GM21619 (cell line): ENCODE measurements around the gene ANO1.

Source experiments
- ATAC-seq: cut with Tn5 transposase; IDR thresholded peaks from one replicate; pipeline ENCODE4 v1.9.1; 2021; ENCODE audit not compliant: unreplicated experiment

The ANO1 gene

DNA sequence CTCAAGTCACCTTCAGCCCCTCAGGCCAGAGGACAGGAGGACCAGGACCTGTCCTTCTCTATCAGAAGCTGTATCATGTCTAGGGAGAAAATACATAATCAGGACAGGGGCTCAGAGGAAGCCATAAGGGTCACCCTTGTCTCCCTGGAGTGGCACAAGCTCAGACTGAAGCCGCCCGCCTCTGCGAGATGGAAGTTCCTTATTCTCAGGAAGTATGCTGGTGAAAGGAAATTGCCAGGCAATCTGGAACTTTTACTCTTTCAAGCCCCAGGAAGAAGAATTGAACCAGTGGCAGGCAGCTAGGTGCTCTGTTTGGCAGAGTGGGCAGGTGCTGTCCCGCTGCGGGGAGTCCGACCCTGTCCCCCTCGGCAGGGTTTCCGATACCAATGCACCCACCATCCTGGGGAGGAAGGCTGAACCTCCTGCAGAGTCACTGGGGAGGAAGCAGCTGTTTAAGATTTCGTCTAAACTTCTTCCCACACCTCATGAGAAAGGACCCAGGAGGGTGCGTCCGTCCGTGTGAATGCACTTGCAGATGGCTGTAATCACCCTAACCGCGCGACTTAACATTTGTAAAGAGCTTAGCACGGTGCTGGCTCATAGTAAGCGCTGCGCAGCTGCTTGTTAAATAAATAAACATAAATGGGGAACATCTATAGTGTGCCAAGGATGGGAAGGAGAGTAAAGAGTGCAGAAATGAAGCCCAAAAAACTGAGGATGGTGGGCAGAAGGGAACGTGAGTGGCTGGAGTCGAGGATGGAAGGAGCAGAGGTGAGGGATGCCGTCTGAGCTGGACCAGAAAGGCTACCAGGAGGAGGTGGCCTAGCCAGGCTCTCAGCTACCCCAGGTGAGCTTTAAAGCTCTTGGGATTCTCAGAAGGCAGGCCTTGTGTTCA lies 5.0 kb upstream of the ANO1 start:
- ATAC-seq = no peak

DNA sequence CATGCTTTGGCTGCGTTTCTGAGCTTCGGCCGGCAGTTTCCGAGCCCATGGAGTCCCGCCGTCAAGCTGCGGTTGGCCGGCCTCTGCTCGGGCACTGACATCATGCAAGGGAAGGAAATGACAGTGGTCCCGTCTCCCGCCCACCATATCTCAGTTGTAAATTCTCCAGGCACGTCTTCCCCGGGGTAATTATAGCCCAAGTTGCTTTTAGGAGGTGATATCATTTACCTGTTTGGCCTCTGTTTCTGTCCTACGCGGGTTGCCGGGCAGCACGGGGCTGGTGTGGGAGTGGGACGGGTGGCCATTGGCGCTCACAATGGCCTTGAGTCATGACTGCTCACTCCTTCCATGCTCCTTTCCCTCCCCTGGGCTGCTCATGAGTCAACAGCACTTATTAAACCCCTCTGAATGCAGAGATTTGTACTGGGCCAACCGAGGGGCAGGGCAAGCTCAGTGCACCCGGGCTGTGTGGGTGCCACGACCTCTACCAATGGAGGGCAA lies 4.2 kb upstream of the ANO1 start:
- ATAC-seq = no peak

DNA sequence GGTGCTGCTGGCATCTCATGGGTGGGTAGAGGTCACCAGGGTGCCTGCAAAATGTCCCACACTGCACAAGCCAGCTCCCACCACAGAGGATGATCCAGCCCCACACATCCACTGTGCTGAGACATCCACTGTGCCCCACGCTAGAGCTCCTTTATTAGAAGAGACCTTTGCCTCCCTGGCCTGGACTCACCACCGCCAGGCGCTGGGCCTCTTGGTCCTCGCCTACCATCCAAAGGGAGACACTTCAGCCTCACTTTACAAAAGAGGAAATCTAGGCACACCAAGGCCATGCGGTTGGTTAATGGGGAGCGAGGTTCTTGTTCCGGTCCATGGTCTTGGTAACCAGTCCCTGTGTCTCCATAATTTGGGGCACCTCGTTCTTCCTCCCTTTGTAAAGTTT lies 3.4 kb upstream of the ANO1 start:
- ATAC-seq = no peak

DNA sequence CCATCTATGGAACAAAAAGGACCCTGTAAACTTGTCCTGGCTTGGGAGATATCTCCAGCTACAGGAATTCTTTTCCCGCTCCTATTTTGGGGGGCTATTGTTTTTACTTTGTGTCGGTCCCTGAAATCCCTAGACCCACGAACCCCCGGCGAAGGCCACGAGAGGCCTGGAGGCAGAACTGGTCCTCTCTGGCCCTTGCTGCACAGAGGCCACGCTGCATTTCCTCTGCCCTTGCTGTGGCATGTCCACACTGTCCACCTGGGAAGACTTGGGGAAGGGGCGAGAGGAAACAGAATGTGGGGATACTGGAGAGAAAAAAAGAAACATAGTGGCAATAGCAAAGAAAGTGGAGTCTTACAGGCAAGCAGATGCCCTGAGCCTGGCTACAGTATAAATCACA lies 2.3 kb upstream of the ANO1 start:
- no peak for ATAC-seq

DNA sequence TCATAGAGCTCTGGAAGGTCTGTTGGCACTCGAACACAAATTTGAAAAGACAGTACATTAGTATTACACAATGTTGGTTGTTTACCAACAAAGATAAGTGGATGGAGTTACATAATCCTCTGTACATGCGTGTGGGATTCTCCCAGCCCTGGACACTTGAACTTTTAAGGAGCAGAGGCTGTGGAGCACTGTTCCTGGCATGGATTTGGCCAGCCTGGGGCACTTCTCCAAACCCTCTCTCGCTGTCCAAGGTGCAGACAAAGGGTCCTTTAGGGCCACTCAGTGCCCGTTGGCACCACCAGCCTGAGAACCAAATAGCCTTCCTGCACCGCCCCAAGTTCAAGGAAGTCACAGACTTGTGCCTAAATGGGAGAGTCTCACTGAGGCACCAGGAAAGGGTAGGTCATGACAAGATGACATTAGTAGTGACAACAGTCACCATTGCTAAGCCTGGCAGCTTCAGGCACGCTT lies 1.6 kb upstream of the ANO1 start:
- no peak for ATAC-seq

DNA sequence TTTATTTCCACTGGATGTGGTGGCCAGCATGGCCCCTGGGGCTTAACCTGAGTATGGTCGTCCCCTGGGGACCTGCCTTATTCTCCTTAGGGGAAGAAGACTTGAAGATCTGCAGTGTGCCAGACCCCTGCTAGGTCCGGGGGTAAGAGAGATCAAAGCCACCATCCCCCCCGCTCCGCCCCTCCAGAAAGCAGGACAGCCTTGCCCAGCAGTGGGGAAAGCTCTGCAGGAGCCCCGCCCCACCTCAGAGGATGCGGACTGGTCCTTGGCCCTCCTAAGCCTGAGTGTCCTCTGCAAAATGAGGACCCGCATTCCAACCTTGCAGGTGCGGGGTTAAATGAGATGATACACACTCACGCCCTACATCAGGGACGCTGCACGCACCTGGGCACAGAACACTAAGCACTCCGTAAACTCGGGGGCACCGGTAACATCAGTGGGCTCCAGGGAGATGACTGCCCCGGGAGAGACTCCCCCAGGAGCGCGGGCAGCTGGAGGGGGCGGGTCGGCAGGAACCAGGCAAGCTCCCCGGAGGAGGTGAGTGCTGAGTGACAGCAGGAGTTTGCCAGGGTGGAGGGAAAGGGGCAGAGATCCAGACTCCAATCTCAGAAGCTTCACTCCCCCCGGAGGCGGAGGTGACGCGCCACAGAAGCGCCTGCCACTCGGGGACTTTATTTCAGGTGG lies 564 bp upstream of the ANO1 start:
- no peak for ATAC-seq

DNA sequence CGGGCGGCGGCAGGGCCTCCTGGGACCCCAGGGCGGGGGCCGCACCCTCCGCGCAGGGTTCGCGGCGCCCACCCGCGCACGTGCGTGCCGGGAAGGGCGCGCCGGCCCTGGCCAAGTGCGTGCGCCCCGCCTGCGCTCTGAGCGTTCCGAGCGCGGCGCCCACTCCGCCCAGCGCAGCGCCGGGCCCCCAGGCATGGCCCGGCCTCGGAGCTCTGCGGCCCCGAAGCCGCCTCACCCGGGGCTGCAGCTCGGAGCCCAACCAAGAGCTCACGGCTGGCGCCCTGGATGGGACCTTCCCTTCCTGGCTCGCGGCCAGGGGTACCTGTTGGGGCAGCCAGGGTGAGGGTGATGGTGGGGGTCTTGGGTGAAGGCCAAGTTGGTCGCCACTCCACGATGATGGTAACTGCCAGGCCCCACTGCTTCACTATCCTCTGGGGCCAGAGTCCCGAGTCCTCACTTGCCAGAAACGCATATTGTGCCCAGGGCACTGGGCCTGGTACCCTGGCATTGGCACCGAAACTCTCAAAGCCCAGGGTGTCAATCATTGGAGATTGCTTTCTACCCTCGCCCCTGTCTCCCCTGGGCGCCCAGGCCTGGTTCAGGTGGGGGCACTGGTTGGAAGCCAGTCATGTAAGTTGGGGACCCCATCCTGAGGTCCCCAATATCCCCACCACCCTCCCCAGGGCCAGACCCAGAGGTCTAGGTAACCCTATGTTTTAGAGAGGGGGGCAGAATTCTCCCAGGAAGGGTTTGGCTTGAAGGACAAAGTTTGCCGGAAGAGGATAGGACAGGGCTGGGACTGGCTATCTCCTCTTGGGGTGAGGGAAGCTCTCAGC lies 882 bp downstream of the ANO1 start:
- ATAC-seq = no peak

DNA sequence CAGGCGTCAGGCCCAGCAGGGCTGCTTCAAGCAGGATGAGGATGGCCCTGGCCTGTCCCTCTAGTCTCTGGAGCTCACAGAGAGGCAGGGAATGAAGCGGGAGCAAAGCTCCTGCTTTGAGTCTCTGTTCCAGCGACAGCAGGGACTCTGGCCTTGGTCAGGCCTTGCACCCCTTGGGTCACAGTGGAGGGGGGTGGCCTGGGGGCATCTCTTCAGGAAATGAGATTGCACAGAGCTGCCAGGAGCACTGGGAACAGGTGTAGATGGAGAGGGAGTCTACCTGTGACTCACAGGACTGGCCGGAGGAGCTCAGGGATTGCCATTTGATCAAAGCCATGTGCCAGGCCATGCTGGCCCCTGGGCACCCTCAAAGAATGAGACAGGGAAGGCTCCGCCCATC lies 1.6 kb downstream of the ANO1 start:
- ATAC-seq = no peak

DNA sequence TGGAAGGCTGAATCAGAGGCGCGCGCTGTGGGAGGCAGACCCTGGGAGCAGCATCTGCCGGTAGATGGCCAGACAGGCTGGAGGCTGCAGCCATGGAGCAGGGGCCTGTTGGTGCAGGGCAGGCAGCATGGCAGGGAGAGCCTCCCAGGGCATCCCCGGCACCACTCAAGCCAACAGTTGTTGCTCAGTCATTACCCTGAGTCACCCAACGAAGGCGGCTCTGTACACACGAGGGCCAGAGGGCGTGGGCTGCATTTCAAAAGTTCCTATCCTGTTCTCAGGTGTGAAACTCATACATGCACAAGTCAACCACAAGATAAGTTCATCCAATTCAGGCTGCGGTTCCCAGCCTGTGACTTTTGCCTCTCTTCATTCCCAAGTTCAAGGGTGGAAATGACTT lies 2.6 kb downstream of the ANO1 start:
- no peak for ATAC-seq

DNA sequence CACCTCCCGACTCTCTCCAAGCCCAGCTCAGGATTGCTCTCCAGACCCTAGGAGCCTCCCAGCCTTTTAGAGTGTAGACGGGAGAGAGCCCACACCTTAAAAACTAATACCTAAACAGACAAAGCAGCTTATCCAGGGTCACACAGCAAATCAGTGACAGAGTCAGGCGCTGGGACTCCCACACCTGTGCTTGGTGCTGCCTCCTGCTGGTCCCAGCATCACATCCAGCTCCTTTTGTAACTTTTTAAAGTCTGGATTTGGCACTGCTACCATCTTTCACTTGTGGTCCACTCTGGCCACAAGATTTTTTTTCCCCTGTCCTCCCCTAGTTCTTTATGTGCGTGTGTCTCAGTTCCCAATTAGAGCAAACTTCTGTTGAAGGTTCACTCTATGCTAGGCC lies 4.7 kb downstream of the ANO1 start:
- no peak for ATAC-seq

DNA sequence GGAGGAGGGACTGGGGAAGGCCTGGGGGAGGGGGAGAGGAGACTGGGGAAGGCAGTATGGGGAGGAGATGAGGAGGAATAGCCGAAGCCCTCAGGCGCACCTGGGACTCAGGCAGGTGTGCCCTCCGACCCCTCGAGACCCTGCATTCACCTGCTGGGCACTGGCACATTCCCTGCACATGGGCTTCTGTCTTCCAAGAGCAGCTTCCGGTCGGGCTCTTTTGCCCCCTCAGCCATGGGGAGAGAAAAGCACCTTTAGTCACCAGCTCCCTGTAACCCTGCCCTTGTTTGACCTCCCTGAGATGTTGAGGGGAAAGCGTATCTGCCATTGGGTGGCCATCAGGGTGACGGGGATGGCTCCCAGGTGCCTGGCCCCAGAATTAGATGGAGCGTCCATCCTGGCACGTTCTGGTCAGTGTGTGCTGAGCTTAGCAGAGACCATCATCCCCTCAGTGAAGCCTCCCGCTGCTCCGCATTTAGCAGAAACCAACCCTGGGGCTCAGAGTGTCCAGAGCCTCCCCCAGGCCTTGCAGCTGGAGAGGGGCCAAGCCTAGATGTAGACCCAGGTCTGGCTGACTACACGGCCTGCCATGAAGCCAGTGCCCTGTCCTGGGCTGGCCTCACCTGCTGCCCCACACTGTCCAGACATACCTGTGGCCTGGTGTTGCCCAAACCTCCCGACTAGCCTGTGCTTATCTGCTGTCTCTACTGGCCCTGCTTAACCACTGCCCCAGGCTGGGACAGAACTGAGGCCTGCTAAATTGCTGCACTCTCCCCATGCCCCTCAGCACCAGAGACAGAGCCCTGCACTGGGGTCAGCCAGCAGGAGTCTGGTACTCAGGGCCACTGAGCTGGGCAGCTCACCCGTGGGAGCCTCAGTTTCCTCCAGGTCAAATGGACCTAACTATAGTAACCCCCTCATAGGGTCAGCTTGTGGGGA lies 6.2 kb downstream of the ANO1 start:
- no peak for ATAC-seq

DNA sequence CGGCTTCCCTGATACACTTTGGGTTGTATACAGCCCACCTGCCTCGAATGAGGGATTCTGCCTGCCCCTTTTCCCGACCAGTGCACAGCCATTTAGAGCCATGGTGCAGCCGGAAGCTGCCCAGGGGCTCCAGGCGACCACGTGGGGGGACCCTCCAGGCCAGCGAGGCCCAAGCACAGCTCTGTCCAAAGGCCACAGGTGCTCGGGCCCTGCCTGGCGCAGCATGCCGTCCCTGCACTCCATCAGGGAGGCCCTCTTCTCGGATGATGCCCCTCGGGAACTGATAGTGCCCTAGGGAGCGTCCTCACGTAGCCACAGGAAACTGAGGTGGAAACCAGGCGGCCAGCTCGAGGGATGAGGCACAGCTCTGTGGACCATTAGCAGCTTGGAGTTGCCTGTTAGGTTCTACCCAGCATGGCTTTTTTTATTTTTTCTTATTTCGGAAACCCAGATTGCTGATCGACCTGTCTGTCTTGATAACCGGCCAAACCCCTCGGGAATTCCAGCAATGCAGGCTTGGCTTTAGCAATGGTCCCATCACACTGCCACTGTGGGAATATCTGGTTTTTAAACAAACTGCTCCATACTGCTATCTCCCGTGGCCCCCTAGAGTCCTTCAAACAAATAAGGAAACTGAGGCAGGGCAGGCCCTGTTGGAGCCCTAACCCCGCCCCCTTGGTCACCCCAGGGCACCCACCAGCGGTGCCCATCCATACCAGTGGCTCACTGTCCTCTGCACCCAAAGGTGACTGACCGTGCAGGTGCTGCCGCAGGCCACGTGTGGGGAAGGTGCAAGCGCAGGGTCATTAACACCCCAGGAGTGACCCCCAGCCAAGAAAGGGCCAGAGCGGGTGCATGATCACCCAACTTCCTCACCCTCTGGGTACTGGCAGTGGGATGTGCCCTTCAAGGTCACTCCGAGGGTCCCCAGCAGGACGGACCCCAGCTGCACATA lies 8.0 kb downstream of the ANO1 start:
- ATAC-seq = no peak

DNA sequence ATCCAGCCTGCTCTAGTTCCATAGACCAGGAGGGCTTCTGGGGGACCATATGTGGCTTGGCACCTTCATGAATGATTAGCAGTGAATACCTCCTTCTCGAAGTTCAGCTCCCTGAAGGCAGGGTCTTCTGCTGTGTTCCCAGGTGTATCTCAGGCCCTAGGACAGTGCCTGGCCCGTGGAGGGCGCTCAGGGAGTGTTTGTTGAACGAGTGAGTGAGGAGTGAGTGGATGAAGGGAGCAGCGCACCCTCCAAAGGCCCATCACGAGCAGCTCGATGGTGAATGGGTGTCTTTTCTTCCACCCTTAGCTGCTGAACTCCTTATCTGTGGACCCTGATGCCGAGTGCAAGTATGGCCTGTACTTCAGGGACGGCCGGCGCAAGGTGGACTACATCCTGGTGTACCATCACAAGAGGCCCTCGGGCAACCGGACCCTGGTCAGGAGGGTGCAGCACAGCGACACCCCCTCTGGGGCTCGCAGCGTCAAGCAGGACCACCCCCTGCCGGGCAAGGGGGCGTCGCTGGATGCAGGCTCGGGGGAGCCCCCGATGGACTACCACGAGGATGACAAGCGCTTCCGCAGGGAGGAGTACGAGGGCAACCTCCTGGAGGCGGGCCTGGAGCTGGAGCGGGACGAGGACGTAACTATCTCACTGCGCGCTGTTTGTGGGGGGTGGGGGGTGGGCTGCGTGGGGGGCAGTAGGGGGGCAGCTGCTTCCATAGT lies 9.5 kb downstream of the ANO1 start:
- no peak for ATAC-seq

DNA sequence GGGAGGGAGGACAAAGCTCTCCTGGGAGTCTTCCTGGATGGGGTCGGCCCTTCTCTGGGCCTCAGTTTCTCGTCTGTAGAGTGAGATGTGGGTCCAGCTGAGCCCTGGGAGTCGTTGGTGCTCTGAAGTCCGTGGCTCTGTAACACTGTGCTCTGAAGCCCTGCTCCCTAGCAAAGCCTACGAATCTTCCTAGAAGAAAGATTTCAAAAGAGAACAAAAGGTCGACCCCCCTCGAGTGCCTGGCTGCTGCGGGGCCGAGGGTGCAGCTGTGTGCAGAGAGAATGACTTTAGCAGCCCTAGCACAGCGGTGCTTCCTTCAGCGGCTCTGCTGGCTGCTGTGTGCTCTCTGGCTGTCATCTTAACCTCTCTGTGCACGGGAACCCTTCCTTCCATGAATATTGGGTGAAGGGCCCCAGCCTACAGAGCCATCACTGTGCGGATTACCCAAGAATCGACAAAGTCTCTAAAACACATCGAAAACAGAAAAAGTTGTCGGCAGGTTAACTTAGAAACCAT lies 10.7 kb downstream of the ANO1 start:
- ATAC-seq = no peak

DNA sequence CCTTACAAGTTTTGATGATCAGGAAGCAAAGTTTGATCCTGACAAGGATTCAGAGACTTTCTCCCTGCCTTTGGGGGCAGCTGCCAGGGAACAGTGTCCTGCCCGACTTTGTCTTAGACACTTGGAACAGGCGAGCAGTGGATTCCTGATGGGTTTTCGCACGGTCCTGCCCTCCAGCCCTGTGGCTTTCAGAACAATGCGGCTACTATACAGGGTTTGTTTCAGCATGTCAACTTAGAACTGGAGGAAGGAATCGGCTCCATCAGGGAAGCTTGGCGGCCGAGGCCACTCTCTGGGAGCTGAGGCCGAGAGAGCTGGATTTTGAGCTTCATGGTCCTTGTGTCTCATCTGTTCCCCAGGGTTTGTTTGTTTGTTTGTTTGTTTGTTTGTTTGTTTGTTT lies 11.5 kb downstream of the ANO1 start:
- ATAC-seq = no peak

DNA sequence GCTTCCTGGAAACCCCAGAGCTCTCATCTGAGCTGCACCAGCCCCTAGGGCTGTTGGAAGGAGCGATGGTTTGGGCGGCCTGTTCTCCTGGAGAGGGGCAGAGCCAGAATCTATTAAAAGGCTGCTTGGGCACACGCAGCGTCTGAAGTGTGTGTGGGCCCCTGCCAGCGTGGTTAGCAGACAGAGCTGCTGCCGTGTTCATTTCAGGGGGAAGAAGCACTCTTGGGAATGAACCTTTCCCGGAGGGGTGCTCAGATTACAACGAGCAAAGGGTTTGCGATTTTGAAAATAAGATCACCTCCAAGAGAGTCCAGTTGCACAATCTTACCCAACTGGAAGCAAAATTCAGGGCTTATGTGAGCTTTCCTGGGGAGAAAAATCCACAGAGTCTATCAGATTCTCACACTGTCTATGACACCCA lies 12.9 kb downstream of the ANO1 start:
- ATAC-seq = no peak

DNA sequence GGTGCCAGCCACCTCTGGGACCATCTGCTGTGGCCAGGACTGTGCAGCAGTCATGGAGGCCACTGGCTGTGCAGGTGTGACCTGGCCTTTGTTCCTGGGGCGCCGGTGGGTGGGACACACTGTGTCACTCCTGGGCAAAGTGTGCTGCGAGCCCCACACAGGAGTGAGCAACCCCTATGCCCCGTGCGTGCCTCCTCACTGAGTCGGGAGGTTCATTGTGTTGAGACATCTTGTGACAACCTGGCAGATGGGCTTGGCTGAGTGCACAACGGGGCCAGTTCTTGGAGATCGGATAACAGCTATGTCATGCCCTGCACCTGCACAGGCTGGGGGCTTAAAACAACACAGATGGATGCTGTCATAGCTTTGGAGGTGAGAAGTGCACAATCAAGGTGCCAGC lies 13.5 kb downstream of the ANO1 start:
- ATAC-seq = no peak
